Measurements from ENCODE around the gene DIMT1. TPM values are rescaled to one million over a fixed set of nuclear protein-coding genes. Genes with fewer than 3 reads are reported as not detected.

Gene DIMT1
- total RNA-seq = 15.8 TPM
- polyA plus RNA-seq = 10 to 100 TPM; 44.3 to 57.2 (median 49.2) TPM

GRCh38 chr5:62403411-62404250 is at the start of gene DIMT1:
DIMT1 (minus strand) TSS chr5:62403905; CDS start chr5:62403772, 133 bp downstream.
- H3K27ac ChIP-seq (ENCODE audit: insufficient read depth, low read length, poor library complexity, severe bottlenecking) = peak within 1 kb of the TSS; percentile 92
- Mint-ChIP-seq H3K9me3 (peaks cover 0 to 1% (median 0%) of the 10 kb centered on the region in 7 donors), H3K36me3 (peaks cover 3% of the 10 kb centered on the region), H3K4me3 (peak within 1 kb of the TSS; percentile 92 to 100 (median 97)), H3K27me3 (peaks cover 4% of the 10 kb centered on the region), H3K27ac (peak within 1 kb of the TSS; percentile 95 to 98 (median 96)), H3K4me1 (peaks cover 13 to 36% (median 25%) of the 10 kb centered on the region in 4 donors)
- peaks cover 21% of the 10 kb centered on the region for H3K4me1 ChIP-seq (ENCODE audit: control insufficient read depth, insufficient read depth, low read length, poor library complexity, severe bottlenecking)
- ATAC-seq (ENCODE audit: low read depth in 2 of 2) = peak; percentile 98 to 99
- no peaks in the 10 kb centered on the region for H3K27me3 ChIP-seq (ENCODE audit: control insufficient read depth, insufficient read depth, low read length)
- H3K9me3 ChIP-seq (ENCODE audit: control insufficient read depth in 2 of 2, low read length in 2 of 2) = no peaks in the 10 kb centered on the region
- DNase-seq = peak; percentile 89 to 98 (median 90)
- H3K36me3 ChIP-seq (ENCODE audit: control insufficient read depth, insufficient read depth, low read length) = peaks cover 18% of the 10 kb centered on the region
- H3K4me3 ChIP-seq (ENCODE audit: low read depth, low read length) = peak within 1 kb of the TSS; percentile 96

- Mint-ChIP-seq H3K9me3 (no peaks in the 10 kb centered on the region), H3K27me3 (no peaks in the 10 kb centered on the region), H3K4me3 (no peak overlapping the region), H3K27ac (no peak overlapping the region), H3K4me1 (peaks cover 0 to 12% (median 4%) of the 10 kb centered on the region in 4 donors), H3K36me3 (peaks cover 28% of the 10 kb centered on the region)
- Histone ChIP-seq H3K36me3 (ENCODE audit: control insufficient read depth, insufficient read depth, low read length) (peaks cover 36% of the 10 kb centered on the region), H3K4me3 (ENCODE audit: low read depth, low read length) (no peak overlapping the region), H3K9me3 (ENCODE audit: control insufficient read depth in 2 of 2, low read length in 2 of 2) (no peaks in the 10 kb centered on the region), H3K27ac (ENCODE audit: insufficient read depth, low read length, poor library complexity, severe bottlenecking) (no peak overlapping the region), H3K4me1 (ENCODE audit: control insufficient read depth, insufficient read depth, low read length, poor library complexity, severe bottlenecking) (no peaks in the 10 kb centered on the region), H3K27me3 (ENCODE audit: control insufficient read depth, insufficient read depth, low read length) (no peaks in the 10 kb centered on the region)
- DNase-seq (no peak), ATAC-seq (ENCODE audit: low read depth in 2 of 2) (no peak)
Observed at GRCh38 chr5:62450259-62450658, 46.6 kb upstream of the DIMT1 start.

GRCh38 chr5:62448528-62448927 is 44.8 kb upstream of the DIMT1 start:
- ATAC-seq (ENCODE audit: low read depth in 2 of 2) = no peak
- no peak for DNase-seq
- H3K4me3 Mint-ChIP-seq = no peak overlapping the region
- Histone ChIP-seq H3K27me3 (ENCODE audit: control insufficient read depth, insufficient read depth, low read length) (no peaks in the 10 kb centered on the region), H3K36me3 (ENCODE audit: control insufficient read depth, insufficient read depth, low read length) (peaks cover 33% of the 10 kb centered on the region), H3K9me3 (ENCODE audit: control insufficient read depth in 2 of 2, low read length in 2 of 2) (no peaks in the 10 kb centered on the region), H3K4me3 (ENCODE audit: low read depth, low read length) (no peak overlapping the region), H3K27ac (ENCODE audit: insufficient read depth, low read length, poor library complexity, severe bottlenecking) (no peak overlapping the region), H3K4me1 (ENCODE audit: control insufficient read depth, insufficient read depth, low read length, poor library complexity, severe bottlenecking) (no peaks in the 10 kb centered on the region)
- no peaks in the 10 kb centered on the region for H3K27me3 Mint-ChIP-seq
- H3K36me3 Mint-ChIP-seq = peaks cover 19% of the 10 kb centered on the region
- peaks cover 0 to 12% (median 4%) of the 10 kb centered on the region in 4 donors for H3K4me1 Mint-ChIP-seq
- no peaks in the 10 kb centered on the region for H3K9me3 Mint-ChIP-seq
- H3K27ac Mint-ChIP-seq = no peak overlapping the region

GRCh38 chr5:62432621-62433064 is 28.9 kb upstream of the DIMT1 start:
- H3K4me3 ChIP-seq (ENCODE audit: low read depth, low read length) = no peak overlapping the region
- H3K27ac ChIP-seq (ENCODE audit: insufficient read depth, low read length, poor library complexity, severe bottlenecking) = no peak overlapping the region
- ATAC-seq (ENCODE audit: low read depth in 2 of 2) (no peak), DNase-seq (no peak)
- H3K27me3 ChIP-seq (ENCODE audit: control insufficient read depth, insufficient read depth, low read length) = no peaks in the 10 kb centered on the region
- H3K36me3 ChIP-seq (ENCODE audit: control insufficient read depth, insufficient read depth, low read length) = no peaks in the 10 kb centered on the region
- no peaks in the 10 kb centered on the region for H3K4me1 ChIP-seq (ENCODE audit: control insufficient read depth, insufficient read depth, low read length, poor library complexity, severe bottlenecking)
- Mint-ChIP-seq H3K36me3 (peaks cover 5% of the 10 kb centered on the region), H3K9me3 (no peaks in the 10 kb centered on the region), H3K4me3 (no peak overlapping the region), H3K4me1 (peaks cover 8 to 33% (median 14%) of the 10 kb centered on the region in 4 donors), H3K27ac (peak overlapping the region in 1 of 3 donors; percentile 10), H3K27me3 (no peaks in the 10 kb centered on the region)
- H3K9me3 ChIP-seq (ENCODE audit: control insufficient read depth in 2 of 2, low read length in 2 of 2) = no peaks in the 10 kb centered on the region

- no peaks in the 10 kb centered on the region for H3K9me3 Mint-ChIP-seq
- H3K27ac Mint-ChIP-seq = peak overlapping the region in 1 of 3 donors; percentile 10
- H3K9me3 ChIP-seq (ENCODE audit: control insufficient read depth in 2 of 2, low read length in 2 of 2) = no peaks in the 10 kb centered on the region
- ATAC-seq (ENCODE audit: low read depth in 2 of 2) (no peak), DNase-seq (no peak)
- H3K27me3 Mint-ChIP-seq = no peaks in the 10 kb centered on the region
- H3K27me3 ChIP-seq (ENCODE audit: control insufficient read depth, insufficient read depth, low read length) = no peaks in the 10 kb centered on the region
- H3K4me3 Mint-ChIP-seq = no peak overlapping the region
- H3K4me1 Mint-ChIP-seq = peaks cover 8 to 35% (median 14%) of the 10 kb centered on the region in 4 donors
- no peak overlapping the region for H3K27ac ChIP-seq (ENCODE audit: insufficient read depth, low read length, poor library complexity, severe bottlenecking)
- no peaks in the 10 kb centered on the region for H3K4me1 ChIP-seq (ENCODE audit: control insufficient read depth, insufficient read depth, low read length, poor library complexity, severe bottlenecking)
- H3K36me3 ChIP-seq (ENCODE audit: control insufficient read depth, insufficient read depth, low read length) = no peaks in the 10 kb centered on the region
- H3K36me3 Mint-ChIP-seq = peaks cover 5% of the 10 kb centered on the region
- no peak overlapping the region for H3K4me3 ChIP-seq (ENCODE audit: low read depth, low read length)
Observed at GRCh38 chr5:62431735-62432620, 28.3 kb upstream of the DIMT1 start.

GRCh38 chr5:62424763-62425162 is 21.1 kb upstream of the DIMT1 start:
- Mint-ChIP-seq H3K36me3 (peaks cover 9% of the 10 kb centered on the region), H3K4me1 (peaks cover 18 to 33% (median 27%) of the 10 kb centered on the region in 4 donors), H3K9me3 (no peaks in the 10 kb centered on the region), H3K27ac (no peak overlapping the region), H3K27me3 (no peaks in the 10 kb centered on the region), H3K4me3 (no peak overlapping the region)
- H3K27ac ChIP-seq (ENCODE audit: insufficient read depth, low read length, poor library complexity, severe bottlenecking) = no peak overlapping the region
- DNase-seq (no peak), ATAC-seq (ENCODE audit: low read depth in 2 of 2) (no peak)
- no peak overlapping the region for H3K4me3 ChIP-seq (ENCODE audit: low read depth, low read length)
- no peaks in the 10 kb centered on the region for H3K9me3 ChIP-seq (ENCODE audit: control insufficient read depth in 2 of 2, low read length in 2 of 2)
- no peaks in the 10 kb centered on the region for H3K27me3 ChIP-seq (ENCODE audit: control insufficient read depth, insufficient read depth, low read length)
- H3K36me3 ChIP-seq (ENCODE audit: control insufficient read depth, insufficient read depth, low read length) = no peaks in the 10 kb centered on the region
- no peaks in the 10 kb centered on the region for H3K4me1 ChIP-seq (ENCODE audit: control insufficient read depth, insufficient read depth, low read length, poor library complexity, severe bottlenecking)

GRCh38 chr5:62421414-62421813 is 17.7 kb upstream of the DIMT1 start:
- H3K27ac ChIP-seq (ENCODE audit: insufficient read depth, low read length, poor library complexity, severe bottlenecking) = no peak overlapping the region
- peaks cover 8% of the 10 kb centered on the region for H3K36me3 Mint-ChIP-seq
- no peaks in the 10 kb centered on the region for H3K27me3 Mint-ChIP-seq
- no peak overlapping the region for H3K4me3 Mint-ChIP-seq
- H3K4me1 Mint-ChIP-seq = peaks cover 27 to 36% (median 34%) of the 10 kb centered on the region in 4 donors
- peaks cover 3% of the 10 kb centered on the region for H3K36me3 ChIP-seq (ENCODE audit: control insufficient read depth, insufficient read depth, low read length)
- no peak overlapping the region for H3K4me3 ChIP-seq (ENCODE audit: low read depth, low read length)
- H3K9me3 ChIP-seq (ENCODE audit: control insufficient read depth in 2 of 2, low read length in 2 of 2) = no peaks in the 10 kb centered on the region
- H3K9me3 Mint-ChIP-seq = no peaks in the 10 kb centered on the region
- no peaks in the 10 kb centered on the region for H3K27me3 ChIP-seq (ENCODE audit: control insufficient read depth, insufficient read depth, low read length)
- ATAC-seq (ENCODE audit: low read depth in 2 of 2) (no peak), DNase-seq (no peak)
- no peak overlapping the region for H3K27ac Mint-ChIP-seq
- no peaks in the 10 kb centered on the region for H3K4me1 ChIP-seq (ENCODE audit: control insufficient read depth, insufficient read depth, low read length, poor library complexity, severe bottlenecking)
